Trophoblast cell (in vitro differentiated cells and primary cell): ENCODE data around the gene CLPTM1L.
"Not testable (repeated sequence)": the region's sequence is repeated elsewhere in the genome, so short reads cannot be mapped to it uniquely, and the experiment has no call there.

ENCODE experiments used
- DNase-seq, 2 donors: peaks; one replicate each; pipeline ENCODE4 v3.0.0-alpha.2; 2016
- H2AFZ ChIP-seq: 2 replicates; pipeline ENCODE4 v1.6.1; 2013; ENCODE audit warnings: low read length, moderate library complexity, mild to moderate bottlenecking; ENCODE audit not compliant: insufficient read depth, poor library complexity
- H2AK5ac ChIP-seq: 2 replicates; pipeline ENCODE4 v1.6.1; 2013; ENCODE audit warnings: mild to moderate bottlenecking, low read length
- H2BK120ac ChIP-seq: 2 replicates; pipeline ENCODE4 v1.6.1; 2013; ENCODE audit warnings: low read length, mild to moderate bottlenecking, moderate library complexity; ENCODE audit not compliant: insufficient read depth, poor library complexity
- H2BK12ac ChIP-seq: 2 replicates; pipeline ENCODE4 v1.6.1; 2013; ENCODE audit warnings: mild to moderate bottlenecking, low read length, moderate library complexity
- H2BK5ac ChIP-seq: 2 replicates; pipeline ENCODE4 v1.6.1; 2013; ENCODE audit warnings: low read length, low read depth, moderate library complexity, mild to moderate bottlenecking; ENCODE audit not compliant: poor library complexity
- H3K14ac ChIP-seq: 2 replicates; pipeline ENCODE4 v1.6.1; 2013; ENCODE audit warnings: mild to moderate bottlenecking, low read length
- H3K18ac ChIP-seq: 2 replicates; pipeline ENCODE4 v1.6.1; 2013; ENCODE audit warnings: mild to moderate bottlenecking, low read length
- H3K23ac ChIP-seq: 2 replicates; pipeline ENCODE4 v1.6.1; 2013; ENCODE audit warnings: low read length
- H3K27ac ChIP-seq: 2 replicates; pipeline ENCODE4 v1.5.1; 2013; ENCODE audit warnings: low read depth, mild to moderate bottlenecking, inconsistent platforms, low read length, moderate library complexity
- H3K27me3 ChIP-seq: 2 replicates; pipeline ENCODE4 v1.6.1; 2013; ENCODE audit warnings: inconsistent platforms, mild to moderate bottlenecking, low read length, moderate library complexity; ENCODE audit not compliant: insufficient read depth
- H3K36me3 ChIP-seq, 2 experiments: 1 replicate in 1 of 2; 2 replicates in 1 of 2; pipeline ENCODE4 v1.6.1; 2013; ENCODE audit warnings: low read length in 2 of 2, mild to moderate bottlenecking in 2 of 2, moderate library complexity in 1 of 2; ENCODE audit not compliant: insufficient read depth in 2 of 2, control insufficient read depth in 1 of 2
- H3K4ac ChIP-seq: 2 replicates; pipeline ENCODE4 v1.6.1; 2013; ENCODE audit warnings: low read depth, mild to moderate bottlenecking, low read length, moderate library complexity
- H3K4me1 ChIP-seq, 2 experiments: 1 replicate in 1 of 2; 2 replicates in 1 of 2; pipeline ENCODE4 v1.6.1; 2013; ENCODE audit warnings: low read length in 2 of 2, mild to moderate bottlenecking in 2 of 2, moderate library complexity in 1 of 2; ENCODE audit not compliant: insufficient read depth in 2 of 2, control insufficient read depth in 1 of 2
- H3K4me2 ChIP-seq: 2 replicates; pipeline ENCODE4 v1.6.1; 2013; ENCODE audit warnings: inconsistent platforms, mild to moderate bottlenecking, low read length, moderate library complexity
- H3K4me3 ChIP-seq: 2 replicates; pipeline ENCODE4 v1.5.1; 2013; ENCODE audit warnings: mild to moderate bottlenecking, low read depth, low read length, inconsistent platforms
- H3K79me1 ChIP-seq: one replicate; pipeline ENCODE4 v1.6.1; 2013; ENCODE audit warnings: low read length
- H3K79me2 ChIP-seq: 2 replicates; pipeline ENCODE4 v1.6.1; 2013; ENCODE audit warnings: low read length, mild to moderate bottlenecking; ENCODE audit not compliant: control insufficient read depth, insufficient read depth, poor library complexity
- H3K9ac ChIP-seq: 2 replicates; pipeline ENCODE4 v1.6.1; 2013; ENCODE audit warnings: mild to moderate bottlenecking, low read length
- H3K9me3 ChIP-seq: 2 replicates; pipeline ENCODE4 v1.6.1; 2013; ENCODE audit warnings: low read depth, mild to moderate bottlenecking, control low read depth, inconsistent platforms, low read length; ENCODE audit not compliant: insufficient read depth
- H4K12ac ChIP-seq: 2 replicates; pipeline ENCODE4 v1.6.1; 2013; ENCODE audit warnings: low read depth, mild to moderate bottlenecking, low read length, moderate library complexity
- H4K8ac ChIP-seq: 2 replicates; pipeline ENCODE4 v1.6.1; 2013; ENCODE audit warnings: low read depth, mild to moderate bottlenecking, low read length, moderate library complexity
- H4K91ac ChIP-seq: one replicate; pipeline ENCODE4 v1.6.1; 2013; ENCODE audit warnings: low read depth, mild to moderate bottlenecking, low read length, moderate library complexity
- WGBS: extraction: QIAGEN DNeasy Blood & Tissue Kit; methylation state at CpG from one replicate; pipeline ENCODE4 v1.1.7; 2013; ENCODE audit warnings: missing lambda C conversion rate; ENCODE audit not compliant: insufficient read length, insufficient coverage; ENCODE audit errors: extremely low coverage; 5-methylcytosine and 5-hydroxymethylcytosine counted together

Gene CLPTM1L

DNA sequence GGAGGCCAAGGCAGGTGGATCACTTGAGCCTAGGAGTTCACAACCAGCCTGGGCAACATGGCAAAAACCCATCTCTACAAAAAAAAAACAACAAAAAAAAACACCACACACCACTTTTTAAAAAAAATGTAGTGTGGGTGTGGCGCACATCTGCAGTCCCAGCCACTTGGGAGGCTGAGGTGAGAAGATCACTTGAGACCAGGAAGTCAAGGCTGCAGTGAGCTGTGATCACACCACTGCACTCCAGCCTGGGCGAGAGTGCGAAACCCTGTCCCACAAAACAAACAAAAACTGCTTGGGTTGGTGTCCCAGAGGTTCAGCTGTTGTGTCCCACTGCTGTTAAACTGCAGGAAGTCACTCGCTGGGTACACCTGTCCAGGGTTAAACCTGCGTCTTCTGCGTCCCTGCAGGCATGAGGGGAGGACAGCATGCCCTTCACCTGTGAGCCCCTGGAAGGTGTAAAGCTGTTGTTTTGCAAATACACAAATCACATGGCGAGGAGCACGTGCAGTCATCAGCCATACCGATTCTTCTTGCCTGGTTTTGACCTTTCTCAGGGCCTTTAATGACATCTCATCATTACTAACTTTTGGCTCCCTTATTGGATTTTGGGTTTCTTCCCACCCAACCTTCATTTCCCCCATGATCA is 29.3 kb upstream of the CLPTM1L start:
- no peak overlapping the region for H2BK5ac ChIP-seq

DNA sequence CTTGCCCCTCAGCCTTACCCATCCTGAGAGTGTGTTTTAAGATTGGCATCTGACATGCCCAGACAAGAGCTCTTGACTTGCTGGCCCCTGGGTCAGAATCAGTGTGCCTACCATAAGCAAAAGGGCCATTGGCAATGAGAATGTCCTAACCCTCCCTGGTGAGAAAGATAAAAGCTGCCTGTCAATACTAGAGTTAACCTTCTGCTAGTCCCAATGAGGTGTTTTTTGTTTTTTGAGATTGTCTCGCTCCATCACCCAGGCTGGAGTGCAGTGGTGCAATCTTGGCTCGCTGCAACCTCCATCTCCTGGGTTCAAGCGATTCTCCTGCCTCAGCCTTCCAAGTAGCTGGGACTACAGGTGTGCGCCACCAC is 27.1 kb upstream of the CLPTM1L start:
- H2AK5ac ChIP-seq, H3K27me3 ChIP-seq, H3K4me3 ChIP-seq, H3K27ac ChIP-seq, H4K91ac ChIP-seq, H3K4me2 ChIP-seq, H3K36me3 ChIP-seq, H3K4me1 ChIP-seq, H2BK5ac ChIP-seq, H3K23ac ChIP-seq, H3K4ac ChIP-seq, H4K8ac ChIP-seq, H3K9ac ChIP-seq, H3K18ac ChIP-seq, H3K9me3 ChIP-seq, H2BK12ac ChIP-seq, H3K79me1 ChIP-seq, H2AFZ ChIP-seq, DNase-seq, H4K12ac ChIP-seq, H2BK120ac ChIP-seq, H3K14ac ChIP-seq, H3K79me2 ChIP-seq: not testable (repeated sequence)
- no CpG with 5 or more reads among the region's 4 CpGs for WGBS

More for the DNA sequence above, 29.3 kb upstream of the CLPTM1L start:
- Histone ChIP-seq H3K4me2 (no peak overlapping the region), H3K9me3 (peaks cover 7% of the 10 kb centered on the region), H3K9ac (no peak overlapping the region), H3K4ac (no peak overlapping the region), H3K23ac (no peak overlapping the region), H3K4me3 (no peak overlapping the region), H3K14ac (no peak overlapping the region), H4K12ac (no peak overlapping the region), H3K36me3 (no peaks in the 10 kb centered on the region), H3K18ac (no peak overlapping the region), H3K27me3 (peaks cover 5% of the 10 kb centered on the region), H2AK5ac (no peak overlapping the region), H2AFZ (no peak overlapping the region), H3K79me2 (no peaks in the 10 kb centered on the region), H3K4me1 (no peaks in the 10 kb centered on the region), H4K91ac (no peak overlapping the region), H3K79me1 (no peaks in the 10 kb centered on the region), H3K27ac (no peak overlapping the region), H2BK120ac (no peak overlapping the region), H2BK12ac (no peak overlapping the region), H4K8ac (no peak overlapping the region)
- WGBS = no CpG with 5 or more reads among the region's 9 CpGs
- DNase-seq = no peak

DNA sequence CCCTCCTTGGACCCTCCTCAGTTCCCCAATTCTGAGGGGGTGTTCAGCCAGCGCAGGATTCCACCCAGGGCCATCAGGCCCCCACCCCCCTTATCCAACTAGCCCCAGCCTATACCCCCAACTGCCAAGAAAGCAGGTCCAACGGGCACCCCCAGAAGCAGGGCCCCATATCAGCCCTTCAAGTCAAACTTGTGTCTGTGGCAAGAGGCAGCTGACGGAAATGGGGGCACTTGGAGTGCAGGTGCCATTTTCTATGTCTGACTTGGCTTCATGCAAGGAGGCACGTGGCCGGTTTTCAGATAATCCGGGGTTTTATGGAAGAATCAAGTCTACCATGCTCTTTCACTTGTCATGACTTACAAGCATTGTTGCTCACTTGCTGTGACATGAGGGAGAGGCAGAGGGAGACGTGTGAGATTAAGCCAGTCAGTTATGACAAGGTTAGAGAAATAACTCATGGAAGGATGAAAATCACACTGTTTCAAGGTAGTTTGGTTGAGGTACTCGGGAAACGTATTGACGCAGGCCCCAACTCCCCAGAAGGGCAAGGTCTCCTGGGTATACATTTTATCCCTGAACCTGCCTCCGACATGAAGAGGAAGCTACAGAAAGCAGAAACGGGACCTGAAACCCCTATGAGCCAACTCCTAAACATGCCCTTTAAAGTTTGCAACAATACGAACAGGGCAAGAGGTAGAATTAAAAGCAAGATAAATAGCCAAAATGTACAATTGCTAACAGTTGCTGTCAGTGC is 26.5 kb upstream of the CLPTM1L start:
- Histone ChIP-seq H3K4me2 (no peak overlapping the region), H2AFZ (no peak overlapping the region), H3K14ac (no peak overlapping the region), H3K18ac (no peak overlapping the region), H2BK120ac (no peak overlapping the region), H3K4me1 (no peaks in the 10 kb centered on the region), H4K12ac (no peak overlapping the region), H3K4ac (no peak overlapping the region), H2AK5ac (no peak overlapping the region), H3K9me3 (peaks cover 1% of the 10 kb centered on the region), H2BK5ac (no peak overlapping the region), H3K27ac (no peak overlapping the region), H3K36me3 (no peaks in the 10 kb centered on the region), H2BK12ac (no peak overlapping the region), H3K79me2 (no peaks in the 10 kb centered on the region), H3K9ac (no peak overlapping the region), H3K4me3 (no peak overlapping the region), H4K91ac (no peak overlapping the region), H3K23ac (no peak overlapping the region), H3K79me1 (no peaks in the 10 kb centered on the region), H3K27me3 (no peaks in the 10 kb centered on the region), H4K8ac (no peak overlapping the region)
- DNase-seq = no peak
- no CpG with 5 or more reads among the region's 13 CpGs for WGBS

DNA sequence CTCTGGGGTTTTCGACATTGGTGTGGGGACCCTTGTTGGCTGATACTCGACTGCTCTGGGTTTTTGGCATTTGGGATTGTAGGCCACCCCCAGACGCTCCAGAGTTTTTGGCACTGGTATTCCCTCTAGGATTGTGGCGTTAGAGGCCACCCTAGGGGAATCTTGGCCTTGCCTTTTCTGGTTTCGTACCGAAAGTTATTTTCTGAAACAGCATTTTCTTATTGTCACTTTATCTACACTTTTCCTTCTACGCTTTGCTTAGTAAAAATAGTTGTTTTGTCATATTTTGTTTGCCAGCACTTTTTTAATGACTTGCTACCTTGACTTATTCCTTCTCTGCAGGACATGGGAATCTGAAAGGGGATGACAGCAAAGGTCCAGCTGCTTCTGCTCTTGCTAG is 25.1 kb upstream of the CLPTM1L start:
- H3K27ac ChIP-seq = no peak overlapping the region
- H2BK5ac ChIP-seq = no peak overlapping the region
- H3K79me1 ChIP-seq = no peaks in the 10 kb centered on the region
- H3K14ac ChIP-seq = no peak overlapping the region
- H2BK120ac ChIP-seq = no peak overlapping the region
- no peaks in the 10 kb centered on the region for H3K27me3 ChIP-seq
- H2BK12ac ChIP-seq = no peak overlapping the region
- H3K4me3 ChIP-seq = no peak overlapping the region
- H3K9me3 ChIP-seq = peaks cover 1% of the 10 kb centered on the region
- DNase-seq = no peak
- no peaks in the 10 kb centered on the region for H3K4me1 ChIP-seq
- H3K4ac ChIP-seq = no peak overlapping the region
- no peak overlapping the region for H4K12ac ChIP-seq
- no CpG with 5 or more reads among the region's 7 CpGs for WGBS
- H3K23ac ChIP-seq = no peak overlapping the region
- no peaks in the 10 kb centered on the region for H3K36me3 ChIP-seq
- no peak overlapping the region for H2AFZ ChIP-seq
- H3K18ac ChIP-seq = no peak overlapping the region
- no peak overlapping the region for H4K91ac ChIP-seq
- H3K4me2 ChIP-seq = no peak overlapping the region
- no peak overlapping the region for H3K9ac ChIP-seq
- no peaks in the 10 kb centered on the region for H3K79me2 ChIP-seq
- H4K8ac ChIP-seq = no peak overlapping the region
- H2AK5ac ChIP-seq = no peak overlapping the region
